Fibroblast of pulmonary artery (primary cell): Measurements from ENCODE around the gene CREB3L4.

Experiments
- DNase-seq: peaks from one replicate; pipeline ENCODE4 v3.0.0-alpha.2; 2010; ENCODE audit warnings: low read depth
- H3K4me3 ChIP-seq: replicated peaks from 2 replicates; pipeline ENCODE4 v1.5.1; 2011; ENCODE audit warnings: low read depth, mild to moderate bottlenecking, control low read depth, low read length, moderate library complexity
- CTCF ChIP-seq: IDR thresholded peaks from 2 replicates; pipeline ENCODE4 v1.5.1; 2011; ENCODE audit warnings: mild to moderate bottlenecking, control low read depth, low read length, inconsistent platforms; ENCODE audit errors: missing control alignments

CREB3L4 gene

GRCh38 chr1:153922972-153923925 lies 44.5 kb upstream of the CREB3L4 start, which contains the start of gene GATAD2B:
Gene GATAD2B (minus strand): TSS chr1:153922972. CDS start chr1:153828347, 94,625 bp downstream.
- DNase-seq = peak; percentile 100
- peak within 1 kb of the TSS; percentile 78 for H3K4me3 ChIP-seq
- no peak for TF ChIP-seq CTCF

GRCh38 chr1:153926405-153926804 lies 41.3 kb upstream of the CREB3L4 start:
- no peak for DNase-seq
- TF ChIP-seq CTCF = no peak
- no peak overlapping the region for H3K4me3 ChIP-seq

GRCh38 chr1:153928245-153928644 lies 39.5 kb upstream of the CREB3L4 start:
- DNase-seq = no peak
- H3K4me3 ChIP-seq = no peak overlapping the region
- TF ChIP-seq CTCF = no peak

GRCh38 chr1:153928791-153929341 lies 38.8 kb upstream of the CREB3L4 start:
- H3K4me3 ChIP-seq = no peak overlapping the region
- no peak for TF ChIP-seq CTCF
- peak; percentile 21 for DNase-seq

GRCh38 chr1:153929426-153929825 lies 38.3 kb upstream of the CREB3L4 start:
- DNase-seq = no peak
- H3K4me3 ChIP-seq = no peak overlapping the region
- TF ChIP-seq CTCF = no peak

- DNase-seq = no peak
- no peak for TF ChIP-seq CTCF
- H3K4me3 ChIP-seq = no peak overlapping the region
Measured at GRCh38 chr1:153929981-153930948, 37.4 kb upstream of the CREB3L4 start.
